ENCODE measurements around the gene PTPN14. TPM values are rescaled to one million over a fixed set of nuclear protein-coding genes. Genes with fewer than 3 reads are reported as not detected.

PTPN14 gene
- total and polyA plus RNA-seq, 2 of the 4 experiments (the other 2 are of a cell fraction), result 21.5 to 31.7 TPM

GRCh38 chr1:214584805-214585766 is 33.7 kb upstream of the PTPN14 start:
- H2AK5ac ChIP-seq (ENCODE audit: low read depth, low read length), result no peak overlapping the region
- no peak overlapping the region for H2BK5ac ChIP-seq (ENCODE audit: low read depth, low read length, poor library complexity, severe bottlenecking)
- no peak overlapping the region for H3K4me2 ChIP-seq (ENCODE audit: low read depth, low read length)
- 0 out of 4 replicates have a peak overlapping the region, but pooled peaks of 1 of the 2 experiments have one; percentile 41 for H4K8ac ChIP-seq (ENCODE audit: low read depth in 2 of 2, low read length in 2 of 2)
- H3K9ac ChIP-seq (ENCODE audit: low read depth, low read length), result no peak overlapping the region
- no peaks in the 10 kb centered on the region for H3K9me3 ChIP-seq (ENCODE audit: control insufficient read depth, insufficient read depth, low read length)
- no peak overlapping the region for H3K23ac ChIP-seq (ENCODE audit: low read depth, low read length)
- intact Hi-C loops (cut with micrococcal nuclease) (loop anchor here (1.0 to 5.0 kb wide), 4 partner anchors 35 to 373 kb away; no protein-coding TSS in a partner anchor), dilution Hi-C loops (cut with HindIII; ENCODE audit: low sequenced_read_pairs, unreplicated experiment) (no loop called here), in situ Hi-C loops (cut with MboI; ENCODE audit: low sequenced_read_pairs) (loop anchor here (5.0 to 10.0 kb wide), 3 partner anchors 198 to 370 kb away; no protein-coding TSS in a partner anchor)
- no peaks in the 10 kb centered on the region for H3K36me3 ChIP-seq (ENCODE audit: control insufficient read depth, insufficient read depth, low read length)
- H4K20me1 ChIP-seq (ENCODE audit: insufficient read depth, low read length), result no peaks in the 10 kb centered on the region
- H2AFZ ChIP-seq (replicated peaks; ENCODE audit: low read length, poor library complexity), result no peak overlapping the region
- no peak for TF ChIP-seq CEBPB (IDR thresholded peaks at IDR 0.05; ENCODE audit: low read depth, low read length)
- TF ChIP-seq ELK1 (IDR thresholded peaks at IDR 0.05; ENCODE audit: borderline replicate concordance, low read depth, low read length), result no peak
- TF ChIP-seq RCOR1 (IDR thresholded peaks at IDR 0.05; ENCODE audit: insufficient replicate concordance, low read length), result no peak
- TF ChIP-seq RFX5 (IDR thresholded peaks at IDR 0.05; ENCODE audit: low read depth, low read length), result no peak
- TF ChIP-seq BHLHE40 (IDR thresholded peaks at IDR 0.05; ENCODE audit: low read depth, low read length), result no peak
- TF ChIP-seq RAD21 (IDR thresholded peaks at IDR 0.05; ENCODE audit: low read length), result peak; percentile 88
- TF ChIP-seq MAZ (IDR thresholded peaks at IDR 0.05; ENCODE audit: borderline replicate concordance, low read depth, low read length), result no peak
- peak; percentile 66 for TF ChIP-seq MAFK (IDR thresholded peaks at IDR 0.05; ENCODE audit: low read depth, low read length)
- TF ChIP-seq NFE2L2 (IDR thresholded peaks at IDR 0.05; ENCODE audit: low read depth, low read length), result no peak
- TF ChIP-seq FOS (IDR thresholded peaks at IDR 0.05; ENCODE audit: low read depth, low read length), result no peak
- peak; percentile 88 for TF ChIP-seq SMC3 (IDR thresholded peaks at IDR 0.05; ENCODE audit: low read depth, low read length)
- no peak for TF ChIP-seq MXI1 (IDR thresholded peaks at IDR 0.05; ENCODE audit: borderline replicate concordance, low read depth, low read length)
- peak; percentile 93 for TF ChIP-seq CTCF (conservative IDR thresholded peaks at IDR 0.05; ENCODE audit: low read depth, low read length)
- TF ChIP-seq POLR2A (IDR thresholded peaks at IDR 0.05; ENCODE audit: low read depth, low read length), result no peak
- peaks cover 2% of the 10 kb centered on the region; the same call in 1 of the 2 replicates for H3K9me1 ChIP-seq (ENCODE audit: insufficient read depth, low read length)
- H3K56ac ChIP-seq (ENCODE audit: extremely low read depth, insufficient read depth, low read length), result no peak overlapping the region; the same call in 1 of the 2 replicates
- no peak overlapping the region for H2AK9ac ChIP-seq (replicated peaks; ENCODE audit: low read depth, low read length, poor library complexity)
- no peak overlapping the region for H2BK20ac ChIP-seq (ENCODE audit: low read depth, low read length)
- no TSS peak for BruUV-seq (replicated peaks)
- peaks cover 1% of the 10 kb centered on the region for H3K27me3 ChIP-seq (ENCODE audit: control insufficient read depth, insufficient read depth, low read length)
- H3K18ac ChIP-seq (ENCODE audit: low read depth, low read length), result no peak overlapping the region
- ATAC-seq (ENCODE audit: low read depth) (peak; percentile 85), DNase-seq (peak; percentile 73)
- H3K4me1 ChIP-seq (ENCODE audit: control insufficient read depth, insufficient read depth, low read length), result peaks cover 2% of the 10 kb centered on the region; the same call in 1 of the 2 replicates
- no peak overlapping the region for H3K4me3 ChIP-seq (ENCODE audit: insufficient read depth, low read depth, low read length)
- WGBS, 2 experiments (ENCODE audit: extremely low coverage in 2 of 2, insufficient read length in 1 of 2), result no CpG with 5 or more reads among the region's 1 CpG
- no peak overlapping the region for H4K91ac ChIP-seq (ENCODE audit: insufficient read depth, low read depth, low read length)
- H2BK15ac ChIP-seq (ENCODE audit: low read depth, low read length), result peak overlapping the region; percentile 91; the same call in 2 of the 3 replicates
- no peak overlapping the region for H4K5ac ChIP-seq (ENCODE audit: low read depth, low read length)
- H3K27ac ChIP-seq (ENCODE audit: insufficient read depth, low read length), result no peak overlapping the region
- ChIA-PET POLR2A (ENCODE audit: unreplicated experiment) (interaction anchor here (0.7 kb wide), 1 partner anchor 37 kb away, joined by 3 read pairs; no protein-coding TSS in a partner anchor), CTCF (interaction anchor here (0.6 to 6.8 kb wide), 20 partner anchors 10 to 944 kb away, joined by 3 to 59 read pairs (median 4); partner anchors contain the start of gene PTPN14)
- H2BK120ac ChIP-seq (ENCODE audit: low read depth, low read length), result peak overlapping the region; percentile 17; the same call in 1 of the 2 replicates
- no peaks in the 10 kb centered on the region for H3K79me1 ChIP-seq (ENCODE audit: low read depth in 1 of 2, low read length in 2 of 2)
- H3K14ac ChIP-seq (replicated peaks; ENCODE audit: low read depth, low read length), result no peak overlapping the region
- peak overlapping the region; percentile 31; the same call in 1 of the 2 replicates for H3K4ac ChIP-seq (ENCODE audit: low read depth, low read length)

Data from IMR-90 (cell line).